ENCODE measurements around the gene CNN2. TPM values are rescaled to one million over a fixed set of nuclear protein-coding genes. Genes with fewer than 3 reads are reported as not detected.

CNN2 gene
- total RNA-seq, 2 experiments from 2014 or later, result 513 to 519 TPM

DNA sequence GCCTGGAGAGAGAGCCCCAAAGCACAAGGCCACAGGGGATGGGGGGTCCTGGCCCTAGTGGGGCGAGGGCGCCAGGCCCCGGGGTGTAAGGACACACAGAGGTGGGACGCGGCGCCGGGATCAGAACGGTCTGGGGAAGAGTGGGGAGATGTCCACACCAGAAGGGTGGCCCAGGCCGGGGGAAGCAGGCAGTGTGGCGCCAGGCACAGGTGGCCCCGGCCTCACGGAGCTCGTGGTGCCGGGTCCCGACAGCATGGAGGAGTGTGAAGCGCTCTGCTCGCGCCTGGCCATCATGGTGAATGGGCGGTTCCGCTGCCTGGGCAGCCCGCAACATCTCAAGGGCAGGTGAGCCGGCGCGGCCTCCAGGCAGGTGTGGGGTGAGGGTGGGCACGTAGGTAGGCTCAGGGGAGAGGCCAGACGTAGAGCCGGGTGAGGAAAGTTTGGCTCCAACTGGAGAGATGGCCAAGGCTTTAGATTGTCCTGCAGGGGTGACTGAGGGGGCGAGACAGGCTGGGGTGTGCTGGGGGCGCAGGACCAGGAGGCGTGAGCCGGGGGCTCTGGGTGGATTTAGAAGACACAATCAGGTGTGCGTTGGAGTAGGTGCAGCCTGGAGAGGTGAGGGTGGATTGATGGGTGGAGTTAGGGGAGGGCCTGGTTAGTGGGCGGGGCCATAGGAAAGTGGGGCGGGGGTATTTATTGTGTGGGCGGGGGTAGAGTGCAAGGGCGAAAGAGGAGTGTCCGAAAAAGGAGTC is 37.7 kb downstream of the CNN2 start:
- H3K4me3 Mint-ChIP-seq, result no peak overlapping the region
- H3K36me3 Mint-ChIP-seq (ENCODE audit: low read depth), result peaks cover 12% of the 10 kb centered on the region
- CTCF ChIA-PET, result interaction anchor here (0.6 to 4.6 kb wide), 13 partner anchors 9 to 176 kb away, joined by 3 to 56 read pairs (median 4); no protein-coding TSS in a partner anchor
- DNase-seq, result no peak
- H3K4me1 Mint-ChIP-seq, result peaks cover 37% of the 10 kb centered on the region
- H3K27ac Mint-ChIP-seq, result no peak overlapping the region
- H3K27me3 Mint-ChIP-seq, result no peaks in the 10 kb centered on the region
- POLR2A ChIA-PET, result interaction anchor here (0.8 to 6.0 kb wide), 8 partner anchors 19 to 150 kb away, joined by 3 to 334 read pairs (median 5); partner anchors contain the start of genes CNN2, RNU6-2 and WDR18
- H3K9me3 Mint-ChIP-seq, result no peaks in the 10 kb centered on the region

DNA sequence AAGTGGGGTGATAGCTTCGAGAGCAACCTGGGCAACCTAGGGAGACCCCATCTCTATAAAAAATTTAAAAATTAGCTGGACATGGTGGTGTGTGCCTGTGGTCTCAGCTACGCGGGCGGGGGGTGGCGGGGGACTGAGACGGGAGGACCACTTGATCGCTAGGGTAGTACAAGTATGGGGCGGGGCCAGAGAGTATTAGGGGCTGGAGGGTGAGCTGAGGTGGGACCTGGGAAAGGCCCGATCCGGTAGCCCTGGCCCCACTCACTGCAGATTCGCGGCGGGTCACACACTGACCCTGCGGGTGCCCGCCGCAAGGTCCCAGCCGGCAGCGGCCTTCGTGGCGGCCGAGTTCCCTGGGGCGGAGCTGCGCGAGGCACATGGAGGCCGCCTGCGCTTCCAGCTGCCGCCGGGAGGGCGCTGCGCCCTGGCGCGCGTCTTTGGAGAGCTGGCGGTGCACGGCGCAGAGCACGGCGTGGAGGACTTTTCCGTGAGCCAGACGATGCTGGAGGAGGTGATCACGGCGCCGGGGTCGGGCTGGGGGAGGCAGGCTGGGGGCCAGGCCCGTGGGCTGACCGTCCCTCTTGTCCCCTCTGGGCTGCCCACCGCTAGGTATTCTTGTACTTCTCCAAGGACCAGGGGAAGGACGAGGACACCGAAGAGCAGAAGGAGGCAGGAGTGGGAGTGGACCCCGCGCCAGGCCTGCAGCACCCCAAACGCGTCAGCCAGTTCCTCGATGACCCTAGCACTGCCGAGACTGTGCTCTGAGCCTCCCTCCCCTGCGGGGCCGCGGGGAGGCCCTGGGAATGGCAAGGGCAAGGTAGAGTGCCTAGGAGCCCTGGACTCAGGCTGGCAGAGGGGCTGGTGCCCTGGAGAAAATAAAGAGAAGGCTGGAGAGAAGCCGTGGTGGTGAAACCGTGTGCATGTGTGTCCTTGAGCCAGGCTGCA is 38.5 kb downstream of the CNN2 start:
- Mint-ChIP-seq H3K27me3 (no peaks in the 10 kb centered on the region), H3K4me1 (peaks cover 42% of the 10 kb centered on the region), H3K27ac (peak overlapping the region; percentile 51), H3K4me3 (peak overlapping the region; percentile 47), H3K9me3 (no peaks in the 10 kb centered on the region), H3K36me3 (ENCODE audit: low read depth) (peaks cover 20% of the 10 kb centered on the region)
- DNase-seq, result peak; percentile 81
- CTCF ChIA-PET, result interaction anchor here (0.5 to 4.6 kb wide), 17 partner anchors 10 to 203 kb away, joined by 3 to 56 read pairs (median 4); partner anchors contain the start of gene RNU6-2
- POLR2A ChIA-PET, result interaction anchor here (0.7 to 6.0 kb wide), 11 partner anchors 15 to 205 kb away, joined by 3 to 334 read pairs (median 4); partner anchors contain the start of genes ABCA7, CNN2, RNU6-2 and WDR18

DNA sequence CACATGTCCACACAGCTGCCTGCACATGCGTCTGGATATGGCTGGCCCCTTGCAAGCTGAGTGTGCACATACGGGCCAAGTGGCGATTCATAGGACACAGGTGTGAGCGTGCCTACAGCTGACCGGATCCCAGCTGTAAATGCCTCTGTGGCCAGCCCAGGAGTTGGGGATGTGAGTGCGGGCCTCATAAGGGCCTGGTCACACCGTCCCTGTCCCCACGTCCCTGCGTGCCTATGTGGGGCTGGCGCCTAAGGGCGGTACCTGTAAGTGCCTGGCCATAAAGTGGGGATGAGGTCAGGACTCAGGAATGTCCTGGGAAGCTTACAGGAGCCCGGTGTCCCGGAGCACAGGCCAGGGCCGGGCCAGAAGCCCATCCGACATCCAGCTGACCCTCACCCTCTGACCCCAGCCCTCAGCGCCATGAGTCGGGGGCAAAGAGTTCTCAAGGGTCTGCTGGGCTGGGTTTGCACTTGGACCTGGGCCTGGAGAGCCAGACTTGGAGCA is 39.2 kb downstream of the CNN2 start:
- Mint-ChIP-seq H3K36me3 (ENCODE audit: low read depth) (peaks cover 25% of the 10 kb centered on the region), H3K27ac (peak overlapping the region; percentile 49), H3K4me3 (peak overlapping the region; percentile 47), H3K9me3 (no peaks in the 10 kb centered on the region), H3K27me3 (no peaks in the 10 kb centered on the region), H3K4me1 (peaks cover 45% of the 10 kb centered on the region)
- DNase-seq, result no peak
- ChIA-PET CTCF (interaction anchor here (1.2 to 4.6 kb wide), 3 partner anchors 10 to 29 kb away, joined by 3 to 56 read pairs (median 6); no protein-coding TSS in a partner anchor), POLR2A (interaction anchor here (0.7 to 6.0 kb wide), 8 partner anchors 16 to 204 kb away, joined by 3 to 334 read pairs (median 20); partner anchors contain the start of genes CNN2, GPX4, RNU6-2 and TMEM259)

DNA sequence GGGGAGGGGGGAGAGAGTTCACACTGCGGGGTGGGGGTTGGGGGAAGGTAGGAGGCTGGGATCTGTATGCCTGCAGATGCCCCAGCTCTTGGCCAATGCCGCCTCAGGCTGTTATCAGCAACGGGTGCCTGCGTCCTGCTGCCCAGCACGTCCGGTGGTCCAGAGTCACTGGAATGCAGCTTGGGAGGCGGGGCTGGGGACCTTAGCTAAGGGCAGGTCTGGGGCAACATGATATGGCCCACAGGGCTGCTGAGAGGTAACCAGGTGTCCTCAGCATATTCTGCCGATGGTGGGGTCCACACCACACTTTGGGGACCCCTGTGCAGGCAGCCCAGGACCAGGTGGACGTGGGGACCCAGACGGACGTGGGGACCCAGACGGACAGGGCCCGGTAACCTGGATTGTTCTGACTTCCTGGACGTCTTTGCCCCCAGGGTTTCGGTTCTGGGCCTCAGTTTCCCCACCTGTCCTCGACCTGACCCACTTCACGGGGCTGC is 39.9 kb downstream of the CNN2 start:
- peaks cover 27% of the 10 kb centered on the region for H3K36me3 Mint-ChIP-seq (ENCODE audit: low read depth)
- ChIA-PET POLR2A (interaction anchor here (1.0 to 6.0 kb wide), 18 partner anchors 8 to 203 kb away, joined by 3 to 334 read pairs (median 10); partner anchors contain the start of genes ABCA7, CIRBP, CNN2 and GPX4), CTCF (interaction anchor here (0.8 to 4.6 kb wide), 7 partner anchors 9 to 200 kb away, joined by 3 to 56 read pairs (median 4); no protein-coding TSS in a partner anchor)
- no peaks in the 10 kb centered on the region for H3K27me3 Mint-ChIP-seq
- H3K4me1 Mint-ChIP-seq, result peaks cover 45% of the 10 kb centered on the region
- H3K9me3 Mint-ChIP-seq, result no peaks in the 10 kb centered on the region
- DNase-seq, result no peak
- peak overlapping the region; percentile 64 for H3K4me3 Mint-ChIP-seq
- no peak overlapping the region for H3K27ac Mint-ChIP-seq

DNA sequence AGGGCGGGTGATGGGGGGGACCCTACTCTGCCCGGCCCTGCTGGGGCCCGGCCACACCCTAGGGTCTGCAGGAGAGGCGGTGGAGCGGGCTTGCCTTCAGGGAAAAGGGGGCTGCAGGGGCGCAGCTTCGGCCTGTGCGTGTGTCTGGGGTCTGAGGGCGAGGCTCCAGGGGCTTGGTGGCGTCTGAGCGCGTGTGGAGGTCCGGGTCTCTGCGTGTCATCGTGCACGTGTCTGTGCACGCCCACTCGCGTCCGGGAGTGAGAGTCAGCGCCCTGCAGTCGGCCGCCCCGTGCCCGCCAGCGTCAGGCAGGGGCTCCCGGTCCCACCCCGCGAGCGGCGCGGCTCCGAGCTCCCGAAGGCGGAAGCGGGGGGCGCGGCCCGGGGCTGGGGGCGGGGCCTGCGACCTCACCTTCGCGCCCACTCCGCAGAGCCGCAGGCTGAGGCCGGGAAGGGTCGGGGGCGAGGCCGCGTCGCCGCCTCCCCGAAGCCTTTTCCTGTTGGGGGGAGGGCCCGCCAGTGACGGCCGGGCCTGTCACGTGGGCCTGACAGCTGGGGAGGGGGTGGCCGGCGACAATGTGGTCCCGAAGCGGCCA is 40.4 kb downstream of the CNN2 start, which contains the start of gene ARHGAP45:
TSS of gene ARHGAP45 (plus strand) at position 420 of the 593 bp plus-strand sequence. CDS start 239 bp downstream, outside the sequence.
- ChIA-PET POLR2A (interaction anchor here (1.0 to 6.0 kb wide), 26 partner anchors 9 to 203 kb away, joined by 3 to 334 read pairs (median 7); partner anchors contain the start of genes ABCA7, CBARP, CIRBP and CNN2), CTCF (interaction anchor here (0.6 to 4.6 kb wide), 14 partner anchors 9 to 199 kb away, joined by 3 to 56 read pairs (median 4); partner anchors contain the start of genes ABCA7 and WDR18)
- H3K4me1 Mint-ChIP-seq, result peaks cover 48% of the 10 kb centered on the region

DNA sequence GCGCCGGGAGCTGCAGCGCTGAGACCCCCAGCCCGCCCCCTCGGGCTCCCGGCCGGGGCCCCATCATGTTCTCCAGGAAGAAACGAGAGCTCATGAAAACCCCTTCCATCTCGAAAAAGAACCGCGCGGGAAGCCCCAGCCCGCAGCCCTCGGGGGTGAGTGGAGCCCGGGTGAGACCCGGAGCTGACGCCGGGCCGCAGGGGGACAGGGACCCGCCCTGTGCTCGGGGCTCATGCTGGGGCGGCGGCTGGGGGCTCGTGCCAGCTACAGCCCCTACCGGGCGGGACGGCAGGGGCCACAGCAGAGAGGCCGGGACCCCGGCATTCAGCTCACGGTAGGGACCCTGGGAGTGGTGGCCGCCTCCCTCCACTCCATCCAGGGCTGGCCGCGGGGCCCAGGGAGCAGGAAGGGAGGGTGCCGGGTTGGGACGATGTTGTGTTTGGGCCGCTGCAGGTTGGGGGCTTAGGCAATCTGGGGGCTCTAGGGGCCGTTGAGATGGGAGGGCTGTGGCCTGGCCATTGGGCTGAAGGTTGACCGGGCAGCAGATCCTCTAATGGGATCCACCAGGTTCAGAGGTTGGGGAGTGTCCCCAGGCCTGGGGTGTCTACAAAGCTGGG is 41.0 kb downstream of the CNN2 start:
- no peaks in the 10 kb centered on the region for H3K9me3 Mint-ChIP-seq
- peaks cover 36% of the 10 kb centered on the region for H3K36me3 Mint-ChIP-seq (ENCODE audit: low read depth)
- POLR2A ChIA-PET, result interaction anchor here (0.7 to 6.0 kb wide), 28 partner anchors 10 to 202 kb away, joined by 3 to 334 read pairs (median 6); partner anchors contain the start of genes ABCA7, CBARP, CIRBP and CNN2
- peak overlapping the region; percentile 97 for H3K4me3 Mint-ChIP-seq
- H3K4me1 Mint-ChIP-seq, result peaks cover 54% of the 10 kb centered on the region
- peak overlapping the region; percentile 92 for H3K27ac Mint-ChIP-seq
- DNase-seq, result no peak
- CTCF ChIA-PET, result interaction anchor here (0.6 to 4.6 kb wide), 15 partner anchors 8 to 199 kb away, joined by 3 to 56 read pairs (median 4); partner anchors contain the start of genes ABCA7 and WDR18
- no peaks in the 10 kb centered on the region for H3K27me3 Mint-ChIP-seq

More for the DNA sequence above, 40.4 kb downstream of the CNN2 start, which contains the start of gene ARHGAP45:
- peak within 1 kb of the TSS; percentile 92 for H3K27ac Mint-ChIP-seq
- H3K4me3 Mint-ChIP-seq, result peak within 1 kb of the TSS; percentile 97
- no peaks in the 10 kb centered on the region for H3K9me3 Mint-ChIP-seq
- peaks cover 30% of the 10 kb centered on the region for H3K36me3 Mint-ChIP-seq (ENCODE audit: low read depth)
- peak; percentile 88 for DNase-seq
- H3K27me3 Mint-ChIP-seq, result no peaks in the 10 kb centered on the region

DNA sequence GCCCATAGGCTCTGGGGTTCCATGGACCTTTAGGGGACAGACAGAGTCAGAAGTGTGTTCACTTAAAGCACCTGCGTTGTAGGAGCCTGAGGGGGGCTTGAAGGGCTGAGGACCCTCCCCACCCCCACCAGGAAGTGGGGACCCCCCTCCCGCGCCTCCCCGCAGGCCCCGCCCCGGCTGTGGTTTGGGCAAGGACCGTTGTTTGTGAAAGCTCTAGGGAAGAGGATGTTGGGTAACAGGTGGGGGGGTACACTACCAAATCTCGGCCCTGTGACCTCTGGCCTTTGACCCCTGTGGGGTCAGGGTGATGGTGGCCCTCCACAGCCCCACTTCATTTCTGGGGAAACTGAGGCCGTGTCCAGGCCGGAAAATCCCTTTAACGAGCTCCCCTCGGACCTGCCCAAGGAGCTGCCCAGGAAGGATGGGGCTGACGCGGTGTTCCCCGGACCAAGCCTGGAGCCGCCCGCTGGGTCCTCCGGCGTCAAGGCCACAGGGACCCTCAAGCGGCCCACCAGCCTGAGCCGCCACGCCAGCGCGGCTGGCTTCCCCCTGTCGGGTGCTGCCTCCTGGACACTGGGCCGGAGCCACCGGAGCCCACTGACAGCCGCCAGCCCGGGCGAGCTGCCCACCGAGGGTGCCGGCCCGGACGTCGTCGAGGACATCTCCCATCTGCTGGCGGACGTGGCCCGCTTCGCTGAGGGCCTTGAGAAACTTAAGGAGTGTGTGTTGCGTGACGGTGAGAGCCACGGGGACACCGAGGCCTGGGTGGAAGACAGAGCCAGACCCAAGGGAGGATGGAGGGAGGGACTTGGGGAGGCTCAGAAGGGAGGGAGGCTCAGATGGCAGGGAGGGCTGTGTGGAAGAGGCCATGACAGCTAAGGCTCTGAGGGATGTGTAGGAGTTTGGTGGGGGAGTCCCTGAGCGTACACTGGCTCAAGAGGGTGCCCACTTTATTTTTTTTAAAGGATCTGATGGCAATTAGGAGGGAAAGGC is 41.9 kb downstream of the CNN2 start:
- Mint-ChIP-seq H3K9me3 (no peaks in the 10 kb centered on the region), H3K4me1 (peaks cover 60% of the 10 kb centered on the region), H3K27me3 (no peaks in the 10 kb centered on the region), H3K27ac (peak overlapping the region; percentile 95), H3K36me3 (ENCODE audit: low read depth) (peaks cover 45% of the 10 kb centered on the region), H3K4me3 (peak overlapping the region; percentile 97)
- DNase-seq, result peak; percentile 84
- ChIA-PET POLR2A (interaction anchor here (0.7 to 6.0 kb wide), 23 partner anchors 10 to 201 kb away, joined by 3 to 334 read pairs (median 7); partner anchors contain the start of genes ABCA7, CBARP, CIRBP and CNN2), CTCF (interaction anchor here (0.8 to 4.6 kb wide), 10 partner anchors 7 to 198 kb away, joined by 3 to 56 read pairs (median 4); partner anchors contain the start of gene WDR18)

DNA sequence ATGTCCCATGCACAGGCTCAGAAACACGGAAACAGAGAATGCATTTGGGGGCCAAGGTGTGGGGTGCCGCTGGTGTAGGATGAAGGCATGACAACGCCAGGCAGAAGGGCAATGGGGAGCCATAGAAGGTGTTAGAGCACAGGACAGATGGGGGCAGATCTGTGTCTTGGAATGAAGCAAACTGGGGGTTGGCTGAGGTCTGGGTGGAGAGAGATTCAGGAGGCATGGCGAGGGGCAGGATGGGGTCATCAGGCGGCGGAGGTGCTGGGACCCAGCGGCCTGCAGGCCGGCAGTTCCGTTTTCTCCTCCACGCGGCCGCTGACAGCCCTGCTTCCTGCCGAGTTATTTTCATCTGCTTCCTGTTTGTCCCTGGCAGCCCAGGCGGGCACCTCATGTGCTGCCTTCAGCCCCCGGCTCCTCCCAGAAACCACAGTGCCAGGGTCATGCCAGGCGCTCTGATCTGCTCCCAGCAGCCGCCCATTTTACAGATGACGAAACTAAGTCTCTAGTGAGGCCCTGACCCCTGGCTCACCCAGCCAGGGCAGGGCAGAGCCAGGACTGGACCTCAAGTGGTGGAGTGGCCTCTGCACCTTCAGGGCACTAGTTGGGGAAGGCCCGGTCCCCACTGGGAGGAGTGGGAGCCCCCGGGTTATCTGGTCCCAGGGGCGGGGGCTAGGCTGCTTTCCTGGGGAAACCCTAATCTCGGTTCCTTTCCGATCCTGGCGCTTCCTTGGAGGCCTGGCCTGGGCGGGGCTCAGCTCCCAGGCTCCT is 42.8 kb downstream of the CNN2 start:
- Mint-ChIP-seq H3K36me3 (ENCODE audit: low read depth) (peaks cover 49% of the 10 kb centered on the region), H3K9me3 (no peaks in the 10 kb centered on the region), H3K27ac (peak overlapping the region; percentile 95), H3K4me3 (peak overlapping the region; percentile 97), H3K4me1 (peaks cover 63% of the 10 kb centered on the region), H3K27me3 (no peaks in the 10 kb centered on the region)
- POLR2A ChIA-PET, result interaction anchor here (1.6 to 13.7 kb wide), 8 partner anchors 10 to 62 kb away, joined by 6 to 334 read pairs (median 36); partner anchors contain the start of genes ABCA7, CNN2 and GPX4
- DNase-seq, result peak; percentile 85
- CTCF ChIA-PET, result no interaction called here

DNA sequence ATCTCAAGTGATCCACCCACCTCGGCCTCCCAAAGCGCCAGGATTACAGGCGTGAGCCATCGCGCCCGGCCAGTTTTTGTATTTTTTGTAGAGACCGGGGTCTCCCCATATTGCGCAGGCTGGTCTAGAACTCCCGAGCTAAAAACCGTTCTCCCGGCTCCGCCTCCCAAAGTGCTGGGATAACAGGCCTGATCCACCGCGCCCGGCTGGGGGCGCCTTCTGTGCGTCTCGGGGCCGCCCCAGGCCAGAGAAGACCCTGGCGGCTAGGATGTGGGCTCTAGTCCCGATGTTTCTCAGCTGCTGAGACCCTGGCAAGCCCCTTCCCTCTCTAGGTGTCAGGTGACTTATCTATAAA is 44.1 kb downstream of the CNN2 start:
- Mint-ChIP-seq H3K4me3 (no peak overlapping the region), H3K27ac (no peak overlapping the region), H3K9me3 (no peaks in the 10 kb centered on the region), H3K27me3 (no peaks in the 10 kb centered on the region), H3K4me1 (peaks cover 55% of the 10 kb centered on the region), H3K36me3 (ENCODE audit: low read depth) (peaks cover 53% of the 10 kb centered on the region)
- no peak for DNase-seq
- CTCF ChIA-PET, result interaction anchor here (0.6 kb wide), 1 partner anchor 15 kb away, joined by 4 read pairs; no protein-coding TSS in a partner anchor
- POLR2A ChIA-PET, result interaction anchor here (1.0 to 13.7 kb wide), 4 partner anchors 9 to 42 kb away, joined by 3 to 186 read pairs (median 4); partner anchors contain the start of gene POLR2E

Measured in activated CD4-positive, alpha-beta memory T cell treated with anti-CD3 and anti-CD28 coated beads, Interleukin-2, amount 10 ng/mL, durations not matched to agents 7 days and 5 days (primary cell).